ENCODE results near the gene CAPG. TPM values are rescaled to one million over a fixed set of nuclear protein-coding genes. Genes with fewer than 3 reads are reported as not detected.

Gene CAPG
- total and polyA plus RNA-seq, 2 of the 4 experiments (the other 2 are of a cell fraction), result 79.9 to 98.3 TPM

- dilution Hi-C loops (cut with HindIII; ENCODE audit: low sequenced_read_pairs, unreplicated experiment), result no loop called here
- DNase-seq, result no peak
Observed at GRCh38 chr2:85438201-85439024, 28.2 kb upstream of the CAPG start.

More at GRCh38 chr2:85438201-85439024, 28.2 kb upstream of the CAPG start:
- H3K79me1 ChIP-seq (ENCODE audit: low read depth in 1 of 2, low read length in 2 of 2), result peaks cover 0 to 10% of the 10 kb centered on the region in 2 experiments; a peak in 1 of 4 replicates
- TF ChIP-seq CEBPB (IDR thresholded peaks at IDR 0.05; ENCODE audit: low read depth, low read length), result no peak
- TF ChIP-seq POLR2A (IDR thresholded peaks at IDR 0.05; ENCODE audit: low read depth, low read length), result no peak
- TF ChIP-seq FOS (IDR thresholded peaks at IDR 0.05; ENCODE audit: low read depth, low read length), result no peak
- no peak for TF ChIP-seq MAFK (IDR thresholded peaks at IDR 0.05; ENCODE audit: low read depth, low read length)
- H2AK9ac ChIP-seq (replicated peaks; ENCODE audit: low read depth, low read length, poor library complexity), result peak overlapping the region; percentile 95
- in situ Hi-C loops (cut with MboI; ENCODE audit: low sequenced_read_pairs) (no loop called here), intact Hi-C loops (cut with micrococcal nuclease) (no loop called here)
- peak overlapping the region; percentile 87 for H2AK5ac ChIP-seq (ENCODE audit: low read depth, low read length)
- BruUV-seq (replicated peaks), result no TSS peak
- H4K91ac ChIP-seq (ENCODE audit: insufficient read depth, low read depth, low read length), result peak overlapping the region; percentile 90
- peak overlapping the region; percentile 97 for H3K18ac ChIP-seq (ENCODE audit: low read depth, low read length)
- H2AFZ ChIP-seq (replicated peaks; ENCODE audit: low read length, poor library complexity), result peak overlapping the region; percentile 94
- peak overlapping the region; percentile 83 for H2BK5ac ChIP-seq (ENCODE audit: low read depth, low read length, poor library complexity, severe bottlenecking)
- peaks cover 23% of the 10 kb centered on the region; the same call in 1 of the 2 replicates for H3K9me1 ChIP-seq (ENCODE audit: insufficient read depth, low read length)
- peaks cover 23% of the 10 kb centered on the region for H3K4me1 ChIP-seq (ENCODE audit: control insufficient read depth, insufficient read depth, low read length)
- no CpG with 5 or more reads among the region's 19 CpGs for WGBS, 2 experiments (ENCODE audit: extremely low coverage in 2 of 2, insufficient read length in 1 of 2)
- CTCF ChIA-PET, result no interaction called here
- H3K9ac ChIP-seq (ENCODE audit: low read depth, low read length), result peak overlapping the region; percentile 74
- POLR2A ChIA-PET (ENCODE audit: unreplicated experiment), result interaction anchor here (0.6 to 2.0 kb wide), 4 partner anchors 10 to 107 kb away, joined by 3 to 14 read pairs (median 7); partner anchors contain the start of gene MAT2A
- peak overlapping the region; percentile 73; the same call in 1 of the 2 replicates for H2BK20ac ChIP-seq (ENCODE audit: low read depth, low read length)
- peak overlapping the region; percentile 40 for H3K56ac ChIP-seq (ENCODE audit: extremely low read depth, insufficient read depth, low read length)
- peak overlapping the region; percentile 79 for H3K27ac ChIP-seq (ENCODE audit: insufficient read depth, low read length)
- H3K27me3 ChIP-seq (ENCODE audit: control insufficient read depth, insufficient read depth, low read length), result no peaks in the 10 kb centered on the region
- peak overlapping the region; percentile 92 for H3K4me2 ChIP-seq (ENCODE audit: low read depth, low read length)
- peak overlapping the region; percentile 57; the same call in 2 of the 3 replicates for H2BK15ac ChIP-seq (ENCODE audit: low read depth, low read length)
- ATAC-seq (ENCODE audit: low read depth), result peak; percentile 2; the same call in 1 of the 2 replicates
- H3K23ac ChIP-seq (ENCODE audit: low read depth, low read length), result peak overlapping the region; percentile 72
- H3K4me3 ChIP-seq (ENCODE audit: insufficient read depth, low read depth, low read length), result peak overlapping the region; percentile 29; the same call in 1 of the 2 replicates
- H2BK120ac ChIP-seq (ENCODE audit: low read depth, low read length), result peak overlapping the region; percentile 92
- no peaks in the 10 kb centered on the region for H3K36me3 ChIP-seq (ENCODE audit: control insufficient read depth, insufficient read depth, low read length)
- peak overlapping the region; percentile 87 to 97 for H4K8ac ChIP-seq (ENCODE audit: low read depth in 2 of 2, low read length in 2 of 2)
- H3K9me3 ChIP-seq (ENCODE audit: control insufficient read depth, insufficient read depth, low read length), result no peaks in the 10 kb centered on the region
- H4K20me1 ChIP-seq (ENCODE audit: insufficient read depth, low read length), result no peaks in the 10 kb centered on the region
- H4K5ac ChIP-seq (ENCODE audit: low read depth, low read length), result peak overlapping the region; percentile 99
- H3K14ac ChIP-seq (replicated peaks; ENCODE audit: low read depth, low read length), result peak overlapping the region; percentile 95
- H3K4ac ChIP-seq (ENCODE audit: low read depth, low read length), result peak overlapping the region; percentile 99

Measured in IMR-90 (cell line).